Lower lobe of right lung (tissue), 2 donors: Measurements from ENCODE around the gene MYO5A. TPM values are rescaled to one million over a fixed set of nuclear protein-coding genes. Genes with fewer than 3 reads are reported as not detected.
"Not testable (repeated sequence)": the region's sequence is repeated elsewhere in the genome, so short reads cannot be mapped to it uniquely, and the experiment has no call there.

Source experiments
- ATAC-seq, 2 donors: fragments of 200-7000 bp; cut with Tn5 transposase; one replicate each; pipeline ENCODE4 v1.9.1; 2020 to 2022; ENCODE audit warnings: mild to moderate bottlenecking in 2 of 2, moderate library complexity in 2 of 2
- DNase-seq: peaks from one replicate; pipeline ENCODE4 v3.0.0-alpha.2; 2020
- H3K27ac ChIP-seq: fragments of 200-600 bp; one replicate; pipeline ENCODE4 v1.8.0; 2022
- H3K27me3 ChIP-seq: fragments of 200-600 bp; one replicate; pipeline ENCODE4 v1.8.0; 2022; ENCODE audit warnings: low read depth
- H3K36me3 ChIP-seq: fragments of 200-600 bp; one replicate; pipeline ENCODE4 v1.8.0; 2022; ENCODE audit warnings: mild to moderate bottlenecking
- H3K4me1 ChIP-seq: fragments of 200-600 bp; one replicate; pipeline ENCODE4 v1.8.0; 2022
- H3K4me3 ChIP-seq: fragments of 200-600 bp; one replicate; pipeline ENCODE4 v1.8.0; 2022; ENCODE audit warnings: mild to moderate bottlenecking
- H3K9me3 ChIP-seq: fragments of 200-600 bp; one replicate; pipeline ENCODE4 v1.8.0; 2022
- CTCF ChIP-seq: fragments of 200-600 bp; IDR thresholded peaks from one replicate; pipeline ENCODE4 v1.8.0; 2022; ENCODE audit warnings: antibody characterized with exemption, mild to moderate bottlenecking
- intact Hi-C: fragments of 100-400 bp; cut with DNase I; formaldehyde crosslinking; loops from one replicate; pipeline ENCODE4 v1.11.0; 2022
- total RNA-seq: library from RNA; stranded (reverse); fragmentation: NEBNext Ultra II Directional; extraction: Animal tissue kit (Norgen Biotek cat#: 25700); gene quantifications from one replicate; pipeline ENCODE4 v1.2.1, GENCODE V29; 2021
- donor health status: DM: no; HTN: yes; CAD: no; lungs with severe emphysema.

The MYO5A gene
- total RNA-seq, 1 donor from 2014 or later = 36.1 TPM

- peak; percentile 41 to 64 for ATAC-seq
- TF ChIP-seq CTCF = no peak
- Histone ChIP-seq H3K4me3 (no peak overlapping the region), H3K9me3 (no peaks in the 10 kb centered on the region), H3K36me3 (no peaks in the 10 kb centered on the region), H3K27me3 (no peaks in the 10 kb centered on the region), H3K27ac (peak overlapping the region; percentile 82), H3K4me1 (peaks cover 6% of the 10 kb centered on the region)
- DNase-seq = no peak
- intact Hi-C loops = no loop called here
Measured at GRCh38 chr15:52287114-52287513, 241.6 kb downstream of the MYO5A start.

- H3K27me3 ChIP-seq, H3K4me3 ChIP-seq, H3K9me3 ChIP-seq, intact Hi-C loops, DNase-seq, ATAC-seq, H3K27ac ChIP-seq, H3K36me3 ChIP-seq: not testable (repeated sequence)
- H3K4me1 ChIP-seq = peaks cover 12% of the 10 kb centered on the region
Measured at GRCh38 chr15:52285941-52286340, 242.7 kb downstream of the MYO5A start.

- Histone ChIP-seq H3K4me3 (no peak overlapping the region), H3K36me3 (peaks cover 3% of the 10 kb centered on the region), H3K4me1 (peaks cover 12% of the 10 kb centered on the region), H3K27ac (no peak overlapping the region), H3K9me3 (no peaks in the 10 kb centered on the region), H3K27me3 (no peaks in the 10 kb centered on the region)
- TF ChIP-seq CTCF = no peak
- DNase-seq (no peak), ATAC-seq (no peak)
- intact Hi-C loops = no loop called here
Measured at GRCh38 chr15:52284164-52284563, 244.5 kb downstream of the MYO5A start.

GRCh38 chr15:52283281-52283680 lies 245.4 kb downstream of the MYO5A start:
- Histone ChIP-seq H3K4me1 (peaks cover 12% of the 10 kb centered on the region), H3K9me3 (no peaks in the 10 kb centered on the region), H3K27me3 (no peaks in the 10 kb centered on the region), H3K4me3 (no peak overlapping the region), H3K36me3 (peaks cover 12% of the 10 kb centered on the region), H3K27ac (no peak overlapping the region)
- ATAC-seq (no peak), DNase-seq (no peak)
- no peak for TF ChIP-seq CTCF
- intact Hi-C loops = no loop called here

GRCh38 chr15:52282418-52282817 lies 246.3 kb downstream of the MYO5A start:
- no peak for TF ChIP-seq CTCF

GRCh38 chr15:52281085-52282035 lies 247.3 kb downstream of the MYO5A start:
- no peak overlapping the region for H3K4me3 ChIP-seq
- intact Hi-C loops = no loop called here
- peak; percentile 61 to 72 for ATAC-seq
- peaks cover 7% of the 10 kb centered on the region for H3K4me1 ChIP-seq
- no peak overlapping the region for H3K27ac ChIP-seq
- no peaks in the 10 kb centered on the region for H3K27me3 ChIP-seq
- H3K36me3 ChIP-seq = peaks cover 31% of the 10 kb centered on the region
- no peaks in the 10 kb centered on the region for H3K9me3 ChIP-seq
- peak; percentile 63 for DNase-seq
- no peak for TF ChIP-seq CTCF

More at GRCh38 chr15:52282418-52282817, 246.3 kb downstream of the MYO5A start:
- no peaks in the 10 kb centered on the region for H3K27me3 ChIP-seq
- H3K27ac ChIP-seq = no peak overlapping the region
- peaks cover 21% of the 10 kb centered on the region for H3K36me3 ChIP-seq
- DNase-seq (no peak), ATAC-seq (no peak)
- H3K4me3 ChIP-seq = no peak overlapping the region
- intact Hi-C loops = no loop called here
- H3K9me3 ChIP-seq = no peaks in the 10 kb centered on the region
- peaks cover 7% of the 10 kb centered on the region for H3K4me1 ChIP-seq
